GM12878 (cell line): ENCODE measurements around the gene DDIT3. TPM values are rescaled to one million over a fixed set of nuclear protein-coding genes. Genes with fewer than 3 reads are reported as not detected.
"Not testable (repeated sequence)": the region's sequence is repeated elsewhere in the genome, so short reads cannot be mapped to it uniquely, and the experiment has no call there.

Experiments used
- ATAC-seq: fragments of 200-7000 bp; cut with Tn5 transposase; 3 replicates; pipeline ENCODE4 v1.9.1; 2020; ENCODE audit warnings: mild to moderate bottlenecking, moderate library complexity
- BruUV-seq: library from RNA; stranded (reverse); fragments of 400-500 nt; replicated peaks from 2 replicates; lab custom pipeline; 2021; lab: Mats Ljungman, UMichigan
- CTCF ChIA-PET: fragments of 300-600 bp; sonication (Branson Sonifier 250); formaldehyde crosslinking; extraction: SDS; loops from one replicate; lab custom pipeline; 2021; ENCODE audit warnings: inconsistent platforms; lab: Yijun Ruan, JAX
- POLR2A ChIA-PET: fragments of 350-600 bp; formaldehyde crosslinking; extraction: SDS; loops from one replicate; lab custom pipeline; 2021; ENCODE audit warnings: inconsistent platforms; lab: Charles Lee
- RAD21 ChIA-PET: fragments of 300-600 bp; sonication (Branson Sonifier 250); formaldehyde crosslinking; loops from one replicate; lab custom pipeline; 2023; ENCODE audit warnings: antibody characterized with exemption; ENCODE audit not compliant: unreplicated experiment; lab: Charles Lee
- SMC1A ChIA-PET: fragments of 300-600 bp; sonication (Branson Sonifier 250); formaldehyde crosslinking; loops from one replicate; lab custom pipeline; 2023; ENCODE audit not compliant: unreplicated experiment, uncharacterized antibody; lab: Charles Lee
- DNase-seq: peaks from one replicate; pipeline ENCODE4 v3.0.0-alpha.2; 2011; ENCODE audit warnings: low read depth, low spot score
- FAIRE-seq: peaks from 3 replicates; lab custom pipeline; 2011; peaks lifted over from hg19 to GRCh38; lab: Jason Lieb, UNC
- H2AFZ ChIP-seq: 2 replicates; pipeline ENCODE4 v1.6.0; 2011; ENCODE audit warnings: low read depth, low read length, control low read depth; ENCODE audit not compliant: control insufficient read depth
- H3K27ac ChIP-seq: 2 replicates; pipeline ENCODE4 v1.5.1; 2011; ENCODE audit warnings: control low read depth; ENCODE audit not compliant: control insufficient read depth, insufficient read depth
- H3K27me3 ChIP-seq, 2 experiments: replicated peaks in 1 of 2; 2 replicates each; pipeline versions ENCODE4 v1.6.0 to v1.6.1; 2011; ENCODE audit warnings: low read length in 1 of 2; ENCODE audit not compliant: control insufficient read depth in 2 of 2, insufficient read depth in 2 of 2
- H3K36me3 ChIP-seq, 2 experiments: 2 replicates each; pipeline ENCODE4 v1.5.1; 2011; ENCODE audit warnings: low read length in 1 of 2; ENCODE audit not compliant: control insufficient read depth in 2 of 2, insufficient read depth in 2 of 2
- H3K4me1 ChIP-seq: 2 replicates; pipeline ENCODE4 v1.6.1; 2011; ENCODE audit warnings: mild to moderate bottlenecking, low read length, moderate library complexity, mixed read lengths; ENCODE audit not compliant: control insufficient read depth, insufficient read depth
- H3K4me2 ChIP-seq: 2 replicates; pipeline ENCODE4 v1.6.0; 2011; ENCODE audit warnings: control low read depth; ENCODE audit not compliant: control insufficient read depth, insufficient read depth
- H3K4me3 ChIP-seq: fragments of 200-600 bp; sonication (generic); 2 replicates; pipeline ENCODE4 v1.5.1; 2016
- H3K79me2 ChIP-seq: 2 replicates; pipeline ENCODE4 v1.6.0; 2011; ENCODE audit warnings: low read length; ENCODE audit not compliant: control insufficient read depth, insufficient read depth
- H3K9ac ChIP-seq: 2 replicates; pipeline ENCODE4 v1.8.0; 2011; ENCODE audit warnings: low read length, control low read depth, mixed read lengths; ENCODE audit not compliant: control insufficient read depth, insufficient read depth
- H3K9me3 ChIP-seq: replicated peaks from 3 replicates; pipeline ENCODE4 v1.5.1; 2011; ENCODE audit warnings: mild to moderate bottlenecking, low read length; ENCODE audit not compliant: control insufficient read depth, insufficient read depth
- H4K20me1 ChIP-seq: 2 replicates; pipeline ENCODE4 v1.6.0; 2011; ENCODE audit not compliant: control insufficient read depth, insufficient read depth
- BRCA1 ChIP-seq: IDR thresholded peaks from 2 replicates; pipeline ENCODE4 v1.6.1; 2011; ENCODE audit warnings: low read depth, low read length, improper control_type of control experiment
- CBX5 ChIP-seq: sonication (generic); IDR thresholded peaks from 2 replicates; pipeline ENCODE4 v1.6.1; 2016; ENCODE audit warnings: low read depth, moderate library complexity, mild to moderate bottlenecking, inconsistent platforms
- IKZF2 ChIP-seq, 2 experiments: fragments of 450-650 bp; IDR thresholded peaks; 2 replicates each; pipeline ENCODE4 v1.6.1; 2017; ENCODE audit warnings: mild to moderate bottlenecking in 2 of 2, moderate library complexity in 2 of 2
- NFYA ChIP-seq: IDR thresholded peaks from 2 replicates; pipeline ENCODE4 v1.6.1; 2011; ENCODE audit warnings: low read depth, mild to moderate bottlenecking, low read length, improper control_type of control experiment, borderline replicate concordance
- PAX8 ChIP-seq: fragments of 450-650 bp; IDR thresholded peaks from 2 replicates; pipeline ENCODE4 v1.6.1; 2017; ENCODE audit warnings: mild to moderate bottlenecking, moderate library complexity
- SP1 ChIP-seq: IDR thresholded peaks from one replicate; pipeline ENCODE4 v1.6.1; 2011; ENCODE audit warnings: low read depth, low read length
- TCF3 ChIP-seq: IDR thresholded peaks from 2 replicates; pipeline ENCODE4 v1.6.1; 2012; ENCODE audit warnings: low read depth, mild to moderate bottlenecking, low read length, borderline replicate concordance; ENCODE audit not compliant: insufficient read depth
- ZNF274 ChIP-seq: IDR thresholded peaks from one replicate; pipeline ENCODE4 v1.8.0; 2011; ENCODE audit not compliant: insufficient read length, insufficient read depth
- WGBS: methylation state at CpG from one replicate; pipeline ENCODE4 v1.1.6; 2016; ENCODE audit warnings: low lambda C conversion rate; ENCODE audit not compliant: insufficient replicate concordance, insufficient coverage; ENCODE audit errors: missing lambda C conversion rate; 5-methylcytosine and 5-hydroxymethylcytosine counted together
- in situ Hi-C: fragments of 300-500 bp; cut with MboI; formaldehyde crosslinking; loops from 9 replicates; pipeline ENCODE4 v1.14.3; 2018; ENCODE audit warnings: mixed read lengths
- intact Hi-C: fragments of 100-400 bp; cut with micrococcal nuclease; formaldehyde crosslinking; loops from one replicate; pipeline ENCODE4 v1.14.2; 2022; ENCODE audit not compliant: unreplicated experiment
- polyA plus RNA-seq, 11 experiments: library from polyadenylated mRNA; depleted of rRNA in 4 of 11; unstranded in 6 of 11; stranded (reverse) in 5 of 11; fragments of >200 nt; fragmentation: Nextera tagmentation in 4 of 11; fragmentation: Illumina TruSeq in 1 of 11; extraction: Ambion mirVana in 4 of 11; extraction: Trizol in 1 of 11; gene quantifications; 1 replicate in 1 of 11; 2 replicates in 10 of 11; pipeline versions ENCODE4 v1.2.1 to v1.2.3, GENCODE V29; 2011 to 2016; ENCODE audit warnings: inconsistent platforms in 2 of 11, missing spikeins in 2 of 11, low read depth in 1 of 11
- total RNA-seq, 4 experiments: library from RNA; depleted of rRNA in 3 of 4; stranded (reverse); fragments of >200 nt in 3 of 4; fragmentation: Illumina TruSeq in 1 of 4; extraction: Trizol in 1 of 4; gene quantifications; 2 replicates each; pipeline versions ENCODE4 v1.2.1 to v1.2.3, GENCODE V29; 2013 to 2021
- TF ChIP-seq, protein P1 (sequence below): fragments of 450-650 bp; IDR thresholded peaks from 2 replicates; pipeline ENCODE4 v1.6.1; 2018; ENCODE audit warnings: borderline replicate concordance, mild to moderate bottlenecking; ENCODE audit not compliant: partially characterized antibody
- TF ChIP-seq, protein P2 (sequence below): fragments of 450-650 bp; IDR thresholded peaks from 2 replicates; pipeline ENCODE4 v1.6.1; 2017; ENCODE audit warnings: borderline replicate concordance
- TF ChIP-seq, protein P3 (sequence below): IDR thresholded peaks from 2 replicates; pipeline ENCODE4 v1.6.1; 2012; ENCODE audit warnings: low read depth, low read length, improper control_type of control experiment

The DDIT3 gene
- total and polyA plus RNA-seq, 10 of the 15 experiments (the other 5 are each of a cell fraction or from before 2014, with no cell fraction given), result 9.2 to 28.9 (median 15.5) TPM

DNA sequence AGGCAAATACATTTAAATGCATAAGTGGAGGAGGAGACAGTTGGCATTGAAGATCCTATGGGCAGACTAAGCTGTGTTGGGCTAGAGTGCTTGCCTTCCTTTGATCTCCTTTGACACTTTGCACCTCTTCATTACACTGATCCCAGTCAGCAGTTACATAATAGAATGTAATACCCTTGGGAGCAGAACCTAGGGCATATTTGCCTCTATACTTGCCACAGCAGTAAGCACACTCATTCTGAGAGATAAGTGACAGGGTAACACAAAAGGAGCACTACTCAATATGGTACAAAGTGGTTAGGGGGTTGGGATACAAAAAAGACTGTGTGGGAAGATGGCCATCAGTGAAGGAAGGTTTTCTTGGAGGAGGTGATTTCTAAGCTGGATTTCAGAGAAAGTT, 23.5 kb downstream of the DDIT3 start (continued):
- TF ChIP-seq, protein P1, sequence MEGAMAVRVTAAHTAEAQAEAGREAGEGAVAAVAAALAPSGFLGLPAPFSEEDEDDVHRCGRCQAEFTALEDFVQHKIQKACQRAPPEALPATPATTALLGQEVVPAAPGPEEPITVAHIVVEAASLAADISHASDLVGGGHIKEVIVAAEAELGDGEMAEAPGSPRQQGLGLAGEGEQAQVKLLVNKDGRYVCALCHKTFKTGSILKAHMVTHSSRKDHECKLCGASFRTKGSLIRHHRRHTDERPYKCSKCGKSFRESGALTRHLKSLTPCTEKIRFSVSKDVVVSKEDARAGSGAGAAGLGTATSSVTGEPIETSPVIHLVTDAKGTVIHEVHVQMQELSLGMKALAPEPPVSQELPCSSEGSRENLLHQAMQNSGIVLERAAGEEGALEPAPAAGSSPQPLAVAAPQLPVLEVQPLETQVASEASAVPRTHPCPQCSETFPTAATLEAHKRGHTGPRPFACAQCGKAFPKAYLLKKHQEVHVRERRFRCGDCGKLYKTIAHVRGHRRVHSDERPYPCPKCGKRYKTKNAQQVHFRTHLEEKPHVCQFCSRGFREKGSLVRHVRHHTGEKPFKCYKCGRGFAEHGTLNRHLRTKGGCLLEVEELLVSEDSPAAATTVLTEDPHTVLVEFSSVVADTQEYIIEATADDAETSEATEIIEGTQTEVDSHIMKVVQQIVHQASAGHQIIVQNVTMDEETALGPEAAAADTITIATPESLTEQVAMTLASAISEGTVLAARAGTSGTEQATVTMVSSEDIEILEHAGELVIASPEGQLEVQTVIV, result no peak
- TF ChIP-seq IKZF2 (IDR thresholded peaks at IDR 0.05) (peak; percentile 49 to 61; a peak in 2 of 4 replicates), SP1 (no peak), BRCA1 (no peak), NFYA (no peak), PAX8 (no peak), TCF3 (no peak), ZNF274 (no peak), CBX5 (no peak)
- TF ChIP-seq, protein P2, sequence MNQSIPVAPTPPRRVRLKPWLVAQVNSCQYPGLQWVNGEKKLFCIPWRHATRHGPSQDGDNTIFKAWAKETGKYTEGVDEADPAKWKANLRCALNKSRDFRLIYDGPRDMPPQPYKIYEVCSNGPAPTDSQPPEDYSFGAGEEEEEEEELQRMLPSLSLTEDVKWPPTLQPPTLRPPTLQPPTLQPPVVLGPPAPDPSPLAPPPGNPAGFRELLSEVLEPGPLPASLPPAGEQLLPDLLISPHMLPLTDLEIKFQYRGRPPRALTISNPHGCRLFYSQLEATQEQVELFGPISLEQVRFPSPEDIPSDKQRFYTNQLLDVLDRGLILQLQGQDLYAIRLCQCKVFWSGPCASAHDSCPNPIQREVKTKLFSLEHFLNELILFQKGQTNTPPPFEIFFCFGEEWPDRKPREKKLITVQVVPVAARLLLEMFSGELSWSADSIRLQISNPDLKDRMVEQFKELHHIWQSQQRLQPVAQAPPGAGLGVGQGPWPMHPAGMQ, result no peak
- TF ChIP-seq, protein P3, sequence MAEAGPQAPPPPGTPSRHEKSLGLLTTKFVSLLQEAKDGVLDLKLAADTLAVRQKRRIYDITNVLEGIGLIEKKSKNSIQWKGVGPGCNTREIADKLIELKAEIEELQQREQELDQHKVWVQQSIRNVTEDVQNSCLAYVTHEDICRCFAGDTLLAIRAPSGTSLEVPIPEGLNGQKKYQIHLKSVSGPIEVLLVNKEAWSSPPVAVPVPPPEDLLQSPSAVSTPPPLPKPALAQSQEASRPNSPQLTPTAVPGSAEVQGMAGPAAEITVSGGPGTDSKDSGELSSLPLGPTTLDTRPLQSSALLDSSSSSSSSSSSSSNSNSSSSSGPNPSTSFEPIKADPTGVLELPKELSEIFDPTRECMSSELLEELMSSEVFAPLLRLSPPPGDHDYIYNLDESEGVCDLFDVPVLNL, result no peak
- TF ChIP-seq, all 136 proteins: peak for 10

DNA sequence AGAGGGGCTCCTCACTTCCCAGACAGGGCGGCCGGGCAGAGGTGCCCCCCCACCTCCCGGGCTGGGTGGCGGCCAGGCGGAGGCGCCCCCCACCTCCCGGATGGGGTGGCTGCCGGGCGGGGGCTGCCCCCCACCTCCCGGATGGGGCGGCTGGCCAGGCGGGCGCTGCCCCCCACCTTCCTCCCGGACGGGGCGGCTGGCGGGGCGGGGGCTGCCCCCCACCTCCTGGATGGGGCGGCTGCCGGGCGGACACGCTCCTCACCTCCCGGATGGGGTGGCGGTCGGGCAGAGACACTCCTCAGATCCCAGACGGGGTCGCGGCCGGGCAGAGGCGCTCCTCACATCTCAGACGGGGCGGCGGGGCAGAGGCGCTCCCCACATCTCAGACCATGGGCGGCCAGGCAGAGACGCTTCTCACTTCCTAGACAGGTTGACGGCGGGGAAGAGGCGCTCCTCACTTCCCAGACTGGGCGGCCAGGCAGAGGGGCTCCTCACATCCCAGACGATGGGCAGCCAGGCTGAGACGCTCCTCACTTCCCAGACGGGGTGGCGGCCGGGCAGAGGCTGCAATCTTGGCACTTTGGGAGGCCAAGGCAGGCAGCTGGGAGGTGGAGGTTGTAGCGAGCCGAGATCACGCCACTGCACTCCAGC, 25.1 kb downstream of the DDIT3 start:
- H3K79me2 ChIP-seq, H3K9me3 ChIP-seq, intact Hi-C loops, POLR2A ChIA-PET, DNase-seq, H3K27ac ChIP-seq, RAD21 ChIA-PET, H3K4me1 ChIP-seq, SMC1A ChIA-PET, CTCF ChIA-PET, H4K20me1 ChIP-seq, H2AFZ ChIP-seq, ATAC-seq, in situ Hi-C loops, H3K4me3 ChIP-seq, H3K9ac ChIP-seq, H3K4me2 ChIP-seq, BruUV-seq, FAIRE-seq, H3K27me3 ChIP-seq: not testable (repeated sequence)
- WGBS, result 99% methylated on average over 27 of the region's 48 CpGs
- peaks cover 6 to 20% of the 10 kb centered on the region in 2 experiments for H3K36me3 ChIP-seq
